ENCODE results near the gene RALA.

DNA sequence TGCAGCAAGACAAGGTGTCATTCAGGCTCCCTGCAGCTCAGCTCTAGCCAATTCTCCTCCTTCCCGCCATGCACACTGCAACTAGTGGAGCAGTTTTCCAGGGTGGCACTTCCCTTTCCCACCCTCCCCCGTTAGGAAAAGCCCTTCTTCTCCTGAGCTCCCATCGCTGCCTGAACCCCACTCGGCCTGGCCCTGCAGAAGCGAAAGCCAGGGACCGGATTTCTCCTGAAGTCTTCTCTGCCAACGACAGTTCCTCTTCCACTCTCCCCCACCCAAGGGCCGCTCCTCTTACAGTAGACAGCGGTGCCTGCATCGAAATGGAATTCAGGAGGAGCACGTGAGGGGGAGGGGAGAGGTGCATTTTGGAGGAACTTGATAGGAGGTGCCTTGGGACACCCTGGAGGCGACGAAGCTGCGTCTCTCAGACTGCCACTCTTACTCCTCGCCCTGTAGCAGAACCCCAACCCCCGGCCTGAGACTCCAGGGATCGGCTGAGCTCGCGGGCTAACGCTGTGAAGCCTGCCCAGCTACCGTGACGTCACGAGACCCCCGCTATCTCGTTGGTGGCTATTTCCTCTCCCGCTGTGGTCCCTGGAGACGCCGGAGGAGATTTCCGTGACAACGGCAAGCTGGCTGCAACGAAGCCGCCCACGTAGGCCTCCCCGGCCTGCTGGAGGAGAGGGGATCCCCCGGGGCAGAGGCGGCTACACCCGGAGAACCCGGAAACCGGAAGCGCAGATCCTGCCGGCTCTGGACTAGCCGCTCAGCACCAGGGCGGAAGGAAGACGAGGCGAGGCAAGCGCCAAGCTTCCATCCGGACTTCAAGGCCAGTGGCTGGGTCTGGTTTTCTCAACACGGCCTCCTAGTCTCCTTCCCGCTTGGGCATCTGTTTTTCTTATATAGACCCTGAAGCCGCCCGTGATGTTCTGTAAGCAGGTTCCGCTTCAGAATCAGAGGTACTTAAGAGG, 109.7 kb downstream of the RALA start:
- TF ChIP-seq, protein P1, sequence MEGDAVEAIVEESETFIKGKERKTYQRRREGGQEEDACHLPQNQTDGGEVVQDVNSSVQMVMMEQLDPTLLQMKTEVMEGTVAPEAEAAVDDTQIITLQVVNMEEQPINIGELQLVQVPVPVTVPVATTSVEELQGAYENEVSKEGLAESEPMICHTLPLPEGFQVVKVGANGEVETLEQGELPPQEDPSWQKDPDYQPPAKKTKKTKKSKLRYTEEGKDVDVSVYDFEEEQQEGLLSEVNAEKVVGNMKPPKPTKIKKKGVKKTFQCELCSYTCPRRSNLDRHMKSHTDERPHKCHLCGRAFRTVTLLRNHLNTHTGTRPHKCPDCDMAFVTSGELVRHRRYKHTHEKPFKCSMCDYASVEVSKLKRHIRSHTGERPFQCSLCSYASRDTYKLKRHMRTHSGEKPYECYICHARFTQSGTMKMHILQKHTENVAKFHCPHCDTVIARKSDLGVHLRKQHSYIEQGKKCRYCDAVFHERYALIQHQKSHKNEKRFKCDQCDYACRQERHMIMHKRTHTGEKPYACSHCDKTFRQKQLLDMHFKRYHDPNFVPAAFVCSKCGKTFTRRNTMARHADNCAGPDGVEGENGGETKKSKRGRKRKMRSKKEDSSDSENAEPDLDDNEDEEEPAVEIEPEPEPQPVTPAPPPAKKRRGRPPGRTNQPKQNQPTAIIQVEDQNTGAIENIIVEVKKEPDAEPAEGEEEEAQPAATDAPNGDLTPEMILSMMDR (IDR thresholded peaks at IDR 0.05) = no peak
- no peak for TF ChIP-seq POLR2A (IDR thresholded peaks at IDR 0.05)

Data from lower leg skin (tissue), 3 donors.